Mammary epithelial cell (primary cell): ENCODE measurements around the gene C1orf35.

Source experiments
- CTCF ChIP-seq, 2 donors: IDR thresholded peaks in 1 of 2; conservative IDR thresholded peaks in 1 of 2; 2 replicates each; pipeline ENCODE4 v1.5.1; 2011 to 2012; ENCODE audit warnings: inconsistent platforms in 2 of 2, low read length in 2 of 2, mild to moderate bottlenecking in 2 of 2, control low read depth in 1 of 2, low read depth in 1 of 2; ENCODE audit not compliant: insufficient read depth in 1 of 2; ENCODE audit errors: extremely low read depth in 1 of 2
- EZH2 ChIP-seq: IDR thresholded peaks from 2 replicates; pipeline ENCODE4 v1.6.1; 2012; ENCODE audit warnings: low read length, inconsistent platforms, borderline replicate concordance

DNA sequence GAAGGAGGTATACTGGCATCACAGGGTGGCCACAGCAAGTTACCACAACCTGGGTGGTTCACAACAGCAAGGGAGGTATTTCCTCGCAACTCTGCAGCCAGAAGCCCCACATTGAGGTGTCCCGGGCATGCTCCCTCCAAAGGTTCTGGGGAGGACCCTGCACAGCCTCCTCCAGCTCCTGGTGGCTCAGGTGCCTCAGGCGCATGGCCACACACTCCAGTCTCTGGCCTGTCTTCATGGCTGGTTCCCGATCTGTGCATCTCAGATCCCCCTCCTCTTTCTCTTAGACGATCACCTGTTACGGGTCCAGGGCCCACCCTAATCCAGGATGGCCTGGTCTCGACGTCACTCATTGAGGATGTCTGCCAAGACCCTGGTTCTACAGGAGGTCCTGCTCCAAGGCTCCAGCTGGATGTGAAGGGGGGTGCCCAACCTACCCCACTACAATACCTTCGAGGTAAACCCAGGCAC, 27.3 kb downstream of the C1orf35 start:
- TF ChIP-seq EZH2 (no peak), CTCF (conservative IDR thresholded peaks at IDR 0.05 in 1 of 2, IDR thresholded peaks at IDR 0.05 in 1 of 2; ENCODE audit: extremely low read depth in 1 of 2, insufficient read depth in 1 of 2, low read depth in 1 of 2, low read length in 2 of 2) (no peak)
